VCaP (cell line): ENCODE results near the gene FRMD4B.

Source experiments
- H3K27ac ChIP-seq: fragments of 450-650 bp; 2 replicates; pipeline ENCODE4 v1.5.1; 2017
- CTCF ChIP-seq: fragments of 450-650 bp; conservative IDR thresholded peaks from 2 replicates; pipeline ENCODE4 v1.5.1; 2017; ENCODE audit warnings: mild to moderate bottlenecking, moderate library complexity

FRMD4B gene

GRCh38 chr3:69294014-69294766 is 91.7 kb downstream of the FRMD4B start:
- H3K27ac ChIP-seq = no peak overlapping the region

DNA sequence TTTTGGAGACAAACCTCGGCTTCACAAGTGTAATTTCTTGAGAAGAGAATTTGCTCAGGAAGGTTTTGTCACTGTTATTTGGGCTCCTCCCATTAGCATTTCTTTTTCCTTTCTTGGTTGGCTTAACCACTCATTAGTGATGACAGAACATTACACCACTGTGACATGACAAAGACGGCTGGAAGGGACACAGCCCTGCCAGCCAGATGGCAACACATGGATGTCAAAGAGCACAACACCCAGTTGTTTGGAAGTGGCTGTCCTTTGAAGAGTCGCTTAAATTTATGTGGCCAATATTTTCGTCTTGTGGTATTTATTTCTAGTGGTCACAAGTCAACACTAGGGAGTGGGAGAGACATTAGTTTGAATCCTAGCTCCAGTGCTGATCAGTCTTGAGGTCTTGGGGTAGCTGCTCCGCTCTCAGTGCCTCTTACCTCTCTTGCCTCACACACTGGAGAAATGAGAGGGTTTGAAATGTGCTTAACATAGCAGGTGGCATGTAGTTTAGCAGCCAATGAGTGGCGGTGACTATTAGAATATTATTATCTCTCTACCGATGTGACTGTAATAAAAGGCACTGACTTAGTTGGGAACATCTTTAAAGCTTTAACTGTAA is 92.8 kb downstream of the FRMD4B start:
- no peak overlapping the region for H3K27ac ChIP-seq
- no peak for TF ChIP-seq CTCF

More at GRCh38 chr3:69294014-69294766, 91.7 kb downstream of the FRMD4B start:
- TF ChIP-seq CTCF = no peak

- TF ChIP-seq CTCF = no peak
- no peak overlapping the region for H3K27ac ChIP-seq
These were observed 93.7 kb downstream of the FRMD4B start for GRCh38 chr3:69292185-69292584.

GRCh38 chr3:69290430-69290829 is 95.5 kb downstream of the FRMD4B start:
- TF ChIP-seq CTCF = no peak

DNA sequence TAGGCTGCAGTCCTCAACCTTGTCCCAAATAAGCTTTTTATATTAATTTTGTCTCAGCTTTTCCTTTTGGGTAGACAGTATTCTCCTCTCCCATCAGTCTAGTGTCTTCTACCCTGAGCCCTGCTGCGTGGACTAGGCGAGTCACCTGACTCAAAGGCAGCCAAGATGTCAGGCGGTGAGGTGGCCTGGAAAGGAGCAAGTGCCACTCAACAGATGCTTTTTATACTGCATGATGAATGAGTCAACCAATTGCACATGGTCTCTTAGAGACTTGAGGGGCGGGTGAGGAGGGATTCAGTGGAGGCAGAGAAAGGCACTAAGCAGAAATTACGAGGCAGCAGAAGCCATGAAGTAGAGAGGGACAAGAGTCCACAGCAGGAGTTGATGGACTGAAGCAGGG is 95.9 kb downstream of the FRMD4B start:
- TF ChIP-seq CTCF = no peak

More at GRCh38 chr3:69290430-69290829, 95.5 kb downstream of the FRMD4B start:
- H3K27ac ChIP-seq = no peak overlapping the region

DNA sequence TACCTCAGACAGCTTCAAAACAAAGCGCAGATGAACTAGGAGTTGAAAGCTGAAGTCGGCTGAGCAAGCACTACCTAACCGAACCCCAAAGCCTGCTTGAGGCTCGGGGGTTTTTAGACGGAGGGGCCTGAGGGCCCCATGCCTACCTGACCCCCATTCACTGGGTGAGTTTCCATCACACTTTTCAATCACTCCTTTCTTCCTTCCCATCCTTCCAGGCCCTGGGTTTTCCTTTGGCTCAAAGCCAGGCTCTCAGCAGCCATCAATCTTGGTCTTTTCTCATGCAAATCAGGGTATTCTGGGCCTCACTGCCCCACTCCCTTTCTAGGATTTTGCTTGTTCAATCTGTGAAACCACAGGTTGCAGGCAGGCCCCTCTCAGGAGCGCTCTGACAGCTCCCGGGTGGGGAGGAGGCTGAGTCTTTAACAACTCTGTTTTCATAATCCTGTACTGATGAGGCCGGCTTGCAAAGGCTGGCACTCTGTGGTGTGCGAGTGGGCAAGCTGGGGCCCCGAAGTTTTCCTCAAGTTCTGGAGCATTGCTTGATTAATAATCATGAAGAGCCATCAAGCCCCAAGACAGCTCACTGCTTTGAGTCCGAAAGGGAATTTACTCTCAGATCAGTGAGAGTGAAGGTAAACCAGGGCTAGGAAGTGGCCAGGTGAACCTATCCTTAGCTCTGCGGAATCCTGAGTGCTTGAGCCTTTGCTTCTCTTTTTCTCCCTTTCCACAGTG is 97.6 kb downstream of the FRMD4B start:
- TF ChIP-seq CTCF = no peak

More for the DNA sequence above, 95.9 kb downstream of the FRMD4B start:
- H3K27ac ChIP-seq = no peak overlapping the region

GRCh38 chr3:69283913-69284611 is 101.8 kb downstream of the FRMD4B start:
- H3K27ac ChIP-seq = no peak overlapping the region
- TF ChIP-seq CTCF = no peak

More for the DNA sequence above, 97.6 kb downstream of the FRMD4B start:
- no peak overlapping the region for H3K27ac ChIP-seq
